NCI-H1048 (cell line): Measurements from ENCODE around the gene MRPL24.

Experiments
- DNase-seq: peaks from one replicate; lab custom pipeline; 2025; lab: John Stamatoyannopoulos, UW

Gene MRPL24

DNA sequence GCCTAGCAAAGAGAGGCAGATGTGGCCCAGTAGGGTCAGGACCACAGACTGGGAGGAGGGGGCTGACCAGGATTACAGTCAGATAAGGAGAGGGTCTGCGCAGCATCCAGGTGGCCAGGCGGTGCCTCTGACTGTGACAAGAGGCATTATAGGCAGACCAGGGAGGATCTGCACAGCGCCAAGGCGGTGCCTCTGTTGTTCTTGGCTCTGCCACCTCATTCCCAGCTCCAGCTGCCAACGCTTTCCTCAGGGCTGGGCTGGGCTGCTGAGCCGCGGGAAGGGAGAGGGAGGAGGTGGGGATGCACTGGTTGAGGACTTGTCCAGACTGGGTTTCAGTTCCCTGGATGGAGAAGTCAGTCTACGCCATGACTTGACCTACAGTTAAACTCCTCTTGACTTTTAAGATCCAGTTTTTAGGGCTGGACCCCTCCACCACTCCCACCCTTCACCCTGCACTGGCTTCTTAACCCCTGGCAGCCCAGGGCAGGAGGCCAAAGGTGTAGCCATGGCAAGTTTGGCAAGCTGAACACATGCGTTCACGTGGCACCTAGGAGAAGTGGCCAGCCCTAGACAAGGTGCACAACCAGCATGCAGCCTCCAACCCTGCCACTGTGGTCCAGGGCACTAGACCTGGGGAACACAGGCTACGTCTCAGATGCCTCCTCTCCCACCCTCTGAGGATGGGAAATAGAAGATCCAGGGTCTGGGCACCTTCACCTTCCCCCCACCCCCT lies 31.0 kb downstream of the MRPL24 start:
- no peak for DNase-seq

DNA sequence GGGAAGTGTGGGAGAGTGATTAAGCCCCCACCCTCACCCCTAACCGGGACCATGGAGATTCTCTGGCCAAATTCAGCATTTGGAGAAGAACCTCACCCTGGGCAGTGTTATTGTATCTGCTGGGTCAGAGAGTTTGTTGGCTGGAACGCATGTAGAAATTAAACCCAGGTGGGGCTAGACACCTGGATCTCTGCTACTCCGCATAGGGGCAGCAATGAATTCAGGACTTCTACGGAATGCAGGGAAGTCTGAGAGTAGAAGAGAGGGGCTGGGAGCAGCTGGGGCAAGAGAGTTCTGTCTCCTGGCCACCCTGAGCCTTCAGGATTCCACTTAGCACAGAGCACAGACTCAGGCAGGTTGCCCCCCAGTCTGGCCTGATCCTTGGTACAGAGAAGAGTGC lies 31.9 kb downstream of the MRPL24 start:
- no peak for DNase-seq

DNA sequence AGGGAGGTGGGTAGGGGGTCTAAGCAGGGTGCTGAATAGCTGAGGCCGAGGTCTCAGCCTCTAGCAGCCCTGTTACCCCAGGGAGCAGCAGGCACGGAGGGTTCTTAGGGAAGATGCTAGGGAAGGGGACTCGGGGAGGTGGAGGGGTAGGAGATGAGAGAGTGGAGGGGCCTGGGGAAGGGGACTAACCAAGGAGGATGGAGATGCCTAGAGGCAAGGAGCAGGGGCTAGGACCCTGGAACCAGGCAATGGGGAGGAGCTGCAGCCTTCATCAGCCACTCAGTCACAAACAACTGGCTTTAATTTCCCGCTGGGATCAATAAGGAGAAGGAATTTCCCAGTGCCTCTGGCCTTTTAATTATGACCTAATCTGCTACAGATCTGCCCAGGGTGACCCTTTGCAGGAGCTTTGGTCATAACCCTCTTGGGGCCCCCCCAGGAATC lies 32.6 kb downstream of the MRPL24 start:
- DNase-seq = no peak

DNA sequence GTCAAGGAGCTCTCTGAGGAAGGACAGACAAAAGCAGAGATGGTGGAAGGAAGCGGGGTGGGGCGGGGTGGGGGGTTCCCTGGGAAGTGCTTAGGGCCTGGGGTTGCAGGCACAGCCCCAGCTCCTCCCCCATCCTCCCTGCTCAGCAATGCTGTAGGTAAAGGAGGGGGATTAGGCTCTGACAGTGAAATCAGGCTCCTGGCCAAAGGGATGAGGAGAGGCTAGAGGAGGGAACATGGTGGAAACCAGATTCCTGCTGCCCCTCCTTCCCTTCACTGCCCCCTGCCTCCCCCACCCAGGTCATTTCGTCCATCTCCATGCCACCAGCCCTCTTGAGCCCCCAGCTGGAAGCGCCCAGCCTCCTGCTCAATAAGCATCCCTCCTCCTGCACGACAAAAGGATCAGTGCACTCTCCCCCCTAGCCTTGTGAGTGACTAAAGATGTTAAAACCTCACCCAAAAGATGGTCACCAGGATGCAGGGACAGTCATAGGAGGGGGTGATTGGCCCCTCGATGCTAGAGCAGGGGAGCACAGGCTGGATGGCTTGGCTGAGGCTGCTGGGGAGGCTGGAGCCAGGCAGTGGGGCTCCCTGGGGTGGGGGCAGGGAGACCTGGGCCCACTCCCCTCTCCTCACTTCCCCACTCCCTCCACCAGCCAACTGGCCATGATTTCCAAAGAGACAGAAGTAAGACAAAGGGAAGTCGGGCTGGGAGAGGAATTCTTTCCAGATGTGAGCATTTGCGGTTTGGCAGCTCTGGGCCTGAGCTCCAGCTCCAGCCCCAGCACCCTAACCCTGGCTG lies 33.3 kb downstream of the MRPL24 start:
- DNase-seq = no peak

DNA sequence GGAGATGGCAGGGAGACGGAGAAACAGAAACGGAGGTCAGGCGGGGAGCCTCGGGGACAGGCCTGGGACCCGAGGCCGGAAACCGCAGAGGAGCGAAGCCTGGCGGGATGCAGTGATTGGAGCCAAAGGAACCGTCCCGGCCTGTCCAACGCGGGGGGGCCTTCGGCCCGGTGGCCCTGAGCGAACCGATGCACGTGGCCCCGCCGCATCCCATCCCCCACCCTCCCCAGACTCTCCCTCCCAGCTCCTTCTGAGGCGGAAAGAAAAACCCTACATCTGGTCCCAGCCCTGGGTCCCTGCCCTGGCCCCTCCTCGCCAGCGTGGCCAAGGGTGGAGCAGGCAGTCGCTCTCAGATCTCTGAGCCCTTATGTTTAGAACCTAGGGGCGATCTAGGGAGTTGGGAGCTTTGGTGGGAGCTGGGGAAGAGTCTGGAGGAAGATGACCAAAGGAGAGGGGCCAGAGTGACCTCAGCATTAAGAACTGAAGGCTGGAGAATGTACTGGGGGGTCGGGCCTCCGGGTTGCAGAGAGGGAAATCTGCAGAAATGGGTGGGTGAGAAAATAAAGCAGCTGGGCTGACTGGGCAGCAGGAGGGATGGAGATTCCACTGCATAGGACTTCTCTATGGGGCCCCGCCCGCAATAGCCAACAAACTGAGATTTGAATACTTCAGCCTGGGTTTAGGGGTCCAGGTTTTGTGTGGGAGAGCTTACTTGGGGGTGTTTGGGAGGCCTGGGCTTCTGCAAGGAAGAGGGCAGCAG lies 34.1 kb downstream of the MRPL24 start:
- DNase-seq = no peak

DNA sequence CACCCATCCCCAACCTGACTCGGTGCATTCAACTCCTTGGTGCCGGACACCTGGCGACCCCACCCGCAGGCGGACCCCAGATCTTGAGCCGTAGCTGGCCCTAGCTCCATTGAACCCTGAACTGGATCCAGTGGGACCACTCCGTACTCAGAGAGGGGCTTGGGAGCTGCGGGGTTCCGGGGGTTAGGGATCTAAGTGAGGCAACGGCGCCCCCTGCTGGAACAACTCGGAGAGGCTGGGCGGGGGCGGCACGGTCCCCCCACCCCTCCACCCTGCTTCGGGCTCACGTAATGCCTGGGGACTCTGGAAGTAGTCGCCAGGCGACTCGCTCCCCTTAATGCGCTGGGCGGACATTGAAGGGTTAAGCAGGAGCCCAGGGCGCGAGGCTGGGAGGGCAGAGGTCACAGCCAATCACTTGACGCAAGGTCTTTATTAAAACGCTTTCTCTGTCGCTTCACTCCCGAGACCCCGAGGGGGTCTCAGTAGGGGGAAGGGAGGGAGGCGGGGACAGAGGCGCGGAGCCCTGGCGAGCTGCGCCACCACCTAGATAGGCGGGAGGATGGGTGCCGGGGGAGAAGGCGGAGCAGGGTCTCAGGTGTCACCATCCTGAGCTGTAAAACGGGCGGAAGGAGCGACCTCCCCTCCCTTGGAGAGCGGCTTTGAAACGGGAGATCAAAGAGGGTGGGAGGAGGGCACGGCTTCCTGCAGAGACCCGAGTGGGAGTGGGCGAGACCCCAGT lies 34.8 kb downstream of the MRPL24 start:
- no peak for DNase-seq

DNA sequence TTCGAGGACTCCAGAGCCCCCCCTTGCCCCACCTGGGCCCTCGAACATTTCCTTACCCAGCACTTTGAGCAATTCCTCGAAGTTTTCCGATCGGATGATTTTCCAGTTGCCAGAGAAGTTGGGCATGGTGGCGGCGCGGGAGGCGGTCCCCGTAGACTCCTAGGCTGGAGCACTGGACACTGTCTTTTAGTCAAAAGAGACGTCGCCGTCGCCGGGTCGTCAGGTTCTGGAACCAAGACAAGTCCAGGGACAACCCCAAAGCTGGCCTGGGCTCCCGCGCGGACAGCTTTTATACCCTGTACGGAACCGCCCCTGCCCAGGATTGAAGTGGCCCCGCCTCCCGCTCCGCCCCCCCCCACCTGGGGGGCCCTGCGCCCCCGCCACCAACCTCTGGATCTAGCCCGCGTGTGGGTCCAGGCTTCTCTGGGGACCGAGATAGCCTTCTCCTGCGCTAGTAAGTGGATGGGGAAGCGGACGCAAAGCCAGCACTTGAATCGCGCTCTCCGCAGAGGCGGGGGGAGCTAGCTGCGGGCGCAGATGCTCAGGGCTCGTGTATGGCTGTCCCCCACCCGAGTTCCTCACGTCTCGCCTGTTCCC lies 35.5 kb downstream of the MRPL24 start, which contains the start of gene CRABP2:
Gene CRABP2 (minus strand): TSS at position 263 of the 597 bp plus-strand sequence. CDS start 137 bp downstream, at position 126.
- DNase-seq = no peak

DNA sequence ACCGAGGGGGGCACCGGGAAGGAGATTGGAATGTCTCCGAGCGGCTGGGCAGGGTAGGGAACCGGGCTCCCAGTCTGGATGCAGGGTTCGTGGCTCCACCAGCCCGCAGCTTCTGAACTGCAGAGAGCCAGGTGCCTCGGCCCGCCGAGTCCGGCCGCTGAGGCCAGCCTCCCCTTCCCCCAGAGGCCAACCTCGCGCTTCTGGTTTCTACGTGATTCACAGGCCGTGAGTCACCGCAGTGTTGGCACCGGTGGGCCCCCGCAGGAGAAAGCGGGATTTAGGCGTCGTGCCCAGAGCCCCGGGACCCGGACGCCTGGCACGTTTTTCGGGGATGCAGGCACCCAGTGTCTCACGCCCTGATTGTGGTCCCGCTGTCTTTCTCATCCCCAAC lies 36.0 kb downstream of the MRPL24 start:
- DNase-seq = no peak

DNA sequence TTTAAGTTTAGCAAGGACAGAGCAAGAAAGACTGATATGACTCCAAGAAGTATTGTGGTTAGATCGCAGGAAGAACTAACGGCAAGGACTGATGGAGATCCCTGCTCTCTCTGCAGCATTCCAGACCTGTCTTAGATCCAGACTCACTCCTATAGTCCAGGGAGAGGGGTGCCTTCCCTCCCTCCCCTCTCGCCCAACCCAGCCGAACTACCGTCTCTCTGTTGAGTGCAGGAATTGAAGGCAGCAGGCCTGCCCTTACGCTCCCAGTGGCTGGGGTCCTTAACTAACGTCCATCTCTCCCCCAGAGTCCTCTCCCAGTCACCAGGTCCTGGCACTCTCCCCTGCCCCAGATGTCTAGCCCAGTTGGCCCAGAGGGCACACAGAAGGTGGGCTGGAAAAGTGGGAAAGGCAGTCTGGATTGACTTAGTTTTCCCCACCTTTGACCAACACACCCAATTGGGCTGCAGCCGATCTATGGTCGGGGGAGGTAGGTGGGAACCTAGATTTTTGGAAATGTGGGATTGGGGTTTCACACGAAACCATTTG lies 36.6 kb downstream of the MRPL24 start:
- no peak for DNase-seq

DNA sequence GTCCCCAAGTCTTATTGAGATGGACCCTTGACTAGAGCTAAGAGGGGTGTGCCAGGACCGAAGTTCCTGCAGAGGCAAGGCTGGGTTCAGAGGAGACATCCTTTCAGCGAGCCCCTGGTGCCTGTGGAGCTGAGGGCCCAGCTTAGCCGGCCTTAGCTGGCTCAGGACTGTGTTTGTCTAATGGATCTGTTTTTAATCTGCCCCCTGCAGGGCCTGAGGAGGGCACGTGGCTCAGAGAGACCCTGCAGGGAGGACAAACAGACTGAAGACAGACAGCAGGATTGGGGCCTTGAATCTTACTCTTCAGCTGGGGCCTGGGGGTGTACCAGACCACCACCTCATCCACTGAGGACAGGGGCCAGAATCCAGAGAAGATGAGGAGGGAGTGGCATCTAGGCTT lies 37.1 kb downstream of the MRPL24 start:
- no peak for DNase-seq

DNA sequence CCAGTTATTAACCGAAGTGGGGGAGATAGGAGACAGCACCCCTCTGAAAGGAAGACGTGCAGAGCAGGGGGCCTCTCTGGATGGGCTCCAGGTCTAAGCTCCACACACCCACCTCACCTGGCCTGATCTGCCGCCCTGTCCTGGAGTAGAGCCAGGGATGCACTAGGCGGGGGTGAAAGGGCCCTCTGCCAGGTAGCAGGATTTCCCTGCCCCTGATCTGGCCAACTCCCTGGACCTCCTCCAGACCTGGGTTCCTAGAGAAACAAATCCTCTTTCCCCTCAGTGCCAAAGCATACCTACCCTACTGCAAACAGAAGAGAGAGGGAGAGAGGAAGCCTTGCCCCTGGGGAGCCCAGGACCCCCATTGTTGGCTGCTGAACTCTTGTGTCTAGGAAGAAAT lies 37.6 kb downstream of the MRPL24 start:
- no peak for DNase-seq

DNA sequence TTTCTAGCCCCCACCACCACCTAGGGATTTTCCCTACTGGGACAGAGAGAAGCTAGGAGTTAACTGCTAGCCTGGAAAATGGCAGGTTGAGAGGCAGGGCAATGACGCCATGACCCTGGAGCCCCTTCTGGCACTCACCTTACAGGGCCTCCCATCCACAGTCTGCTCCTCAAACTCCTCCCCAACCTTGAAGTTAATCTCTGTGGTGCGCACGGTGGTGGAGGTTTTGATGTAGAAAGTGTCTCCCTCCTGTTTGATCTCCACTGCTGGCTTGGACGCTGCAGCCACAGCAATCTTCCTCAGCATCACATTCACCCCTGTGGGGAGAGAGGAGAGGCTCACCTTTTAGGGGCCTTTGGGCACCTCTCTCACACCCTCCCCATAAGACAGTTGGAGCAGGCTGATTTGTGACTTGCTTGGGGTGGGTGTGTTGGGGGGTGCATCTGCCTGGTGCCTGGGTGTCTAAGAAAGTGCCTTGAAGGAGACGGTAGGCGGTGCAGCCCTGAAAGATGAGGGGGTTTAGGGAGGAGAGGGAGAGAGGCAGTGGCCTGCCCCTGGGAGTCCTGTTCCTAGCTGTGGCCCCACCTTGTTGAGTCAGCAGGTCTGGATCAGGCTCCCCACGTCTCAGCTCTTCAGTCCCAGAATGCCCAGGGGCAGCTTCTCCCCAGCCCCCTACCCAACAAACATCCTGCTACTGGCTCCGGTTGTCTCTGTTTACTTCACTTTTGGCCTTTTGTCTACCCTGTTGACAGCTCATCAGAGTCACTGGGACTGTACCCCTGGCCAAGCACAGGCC lies 40.0 kb downstream of the MRPL24 start:
- no peak for DNase-seq

DNA sequence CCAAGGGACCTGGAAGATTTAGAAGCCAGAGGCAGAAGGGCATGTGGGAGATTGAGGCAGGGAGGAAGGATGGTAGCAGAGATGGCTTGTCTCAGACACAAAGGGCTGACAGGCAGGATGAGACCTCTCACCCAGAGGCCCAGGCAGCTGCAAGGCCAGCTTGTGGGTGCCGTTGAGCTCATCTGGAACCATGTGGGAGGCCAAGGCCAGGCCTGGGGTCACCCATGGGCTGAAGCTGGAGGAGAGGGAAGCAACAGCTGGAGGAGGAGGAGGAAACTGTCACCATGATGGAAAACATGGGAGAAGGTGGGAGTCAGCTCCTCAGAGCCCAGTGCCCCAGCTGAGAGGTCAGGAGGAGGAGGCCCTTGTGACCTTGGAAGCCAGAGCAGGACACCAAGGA lies 41.9 kb downstream of the MRPL24 start:
- no peak for DNase-seq

DNA sequence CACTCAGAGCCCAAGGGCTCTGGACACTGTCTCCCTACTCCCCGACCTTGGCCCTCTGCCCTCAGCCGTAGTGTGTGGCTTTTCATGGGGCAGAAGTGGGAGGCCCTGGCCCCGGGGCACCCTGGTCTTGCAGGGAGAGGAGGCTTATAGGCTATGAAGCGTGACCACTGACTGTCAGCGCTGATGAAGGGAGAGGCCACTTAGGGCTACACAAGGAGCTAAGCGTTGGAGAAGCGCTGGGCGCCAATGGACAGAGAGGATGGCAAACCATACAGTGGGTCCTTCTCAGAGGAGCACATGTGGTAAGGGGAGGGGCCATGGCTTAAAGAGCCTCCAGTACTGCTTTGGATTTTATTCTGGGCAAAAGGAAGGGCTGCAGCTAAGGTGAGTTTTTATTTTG lies 43.4 kb downstream of the MRPL24 start:
- no peak for DNase-seq

DNA sequence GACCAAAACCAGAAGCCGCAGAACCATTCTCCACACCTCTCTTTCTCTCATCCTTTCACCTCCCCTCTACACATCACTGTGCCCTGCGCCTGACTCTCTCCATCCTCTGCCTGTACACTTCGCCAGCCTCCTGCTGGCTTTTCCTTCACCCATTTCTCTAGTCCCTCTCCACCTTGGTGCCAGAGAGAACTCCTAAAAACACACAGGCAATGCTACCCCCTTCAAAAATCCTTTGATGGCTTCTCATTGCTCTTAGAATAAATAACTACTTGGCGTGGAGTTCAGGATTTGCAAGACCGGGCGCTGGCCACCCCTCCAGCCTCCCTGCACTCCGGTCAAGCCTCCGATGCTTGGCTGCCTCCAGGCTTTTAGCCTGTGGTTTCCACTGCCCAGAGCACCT lies 44.1 kb downstream of the MRPL24 start:
- DNase-seq = no peak

DNA sequence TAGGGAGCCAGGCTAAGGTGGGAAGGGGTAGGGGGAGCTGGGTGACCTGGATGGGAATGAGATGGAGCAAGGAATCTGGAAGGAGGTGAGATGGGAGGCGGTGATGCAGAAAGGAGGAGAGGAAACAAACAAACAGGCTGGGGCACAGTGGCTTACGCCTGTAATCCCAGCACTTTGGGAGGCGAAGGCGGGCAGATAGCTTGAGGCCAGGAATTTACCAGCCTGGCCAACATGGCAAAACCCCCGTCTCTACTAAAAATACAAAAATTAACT lies 46.3 kb downstream of the MRPL24 start:
- no peak for DNase-seq

DNA sequence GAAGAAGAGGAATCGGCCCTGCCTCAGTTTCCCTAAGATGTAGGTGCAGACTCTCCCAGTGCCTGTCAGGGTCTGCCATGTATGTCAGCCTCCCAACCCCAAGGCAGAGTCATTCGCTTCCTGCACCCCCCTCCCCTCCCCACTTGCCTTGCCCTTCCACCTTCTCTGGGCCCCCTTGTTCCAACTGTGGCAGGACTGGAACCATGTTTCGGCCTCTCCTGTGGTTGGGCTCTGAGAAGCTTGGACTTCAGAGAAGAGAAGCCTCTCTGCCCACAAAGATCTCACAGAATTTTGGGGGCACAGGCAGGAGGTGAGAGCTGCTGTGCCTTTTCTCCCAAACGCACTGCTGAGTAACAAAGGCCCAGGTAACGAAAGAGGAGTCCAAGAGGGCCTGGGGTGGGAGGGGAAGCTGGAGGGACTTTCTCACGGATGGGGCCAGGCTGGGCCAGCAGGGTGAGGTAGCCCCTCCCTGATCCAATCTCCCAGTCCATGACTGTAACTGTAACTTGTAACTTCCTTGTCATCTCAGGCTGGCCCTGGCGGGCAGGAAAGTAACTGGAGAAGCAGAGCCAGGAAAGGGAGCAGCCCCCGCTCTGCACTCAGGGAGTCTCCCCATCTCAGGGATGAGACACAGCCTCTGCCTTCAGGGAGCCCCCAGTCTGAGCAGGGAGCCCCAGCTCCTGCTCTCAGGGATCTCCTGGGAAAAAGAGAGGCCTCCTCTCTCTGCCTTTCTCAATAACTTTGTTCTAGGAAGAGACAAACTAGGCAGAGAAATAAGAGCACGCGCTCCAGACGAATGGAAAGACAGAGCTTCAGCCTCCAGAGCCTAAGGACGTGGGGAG lies 46.8 kb downstream of the MRPL24 start:
- no peak for DNase-seq

DNA sequence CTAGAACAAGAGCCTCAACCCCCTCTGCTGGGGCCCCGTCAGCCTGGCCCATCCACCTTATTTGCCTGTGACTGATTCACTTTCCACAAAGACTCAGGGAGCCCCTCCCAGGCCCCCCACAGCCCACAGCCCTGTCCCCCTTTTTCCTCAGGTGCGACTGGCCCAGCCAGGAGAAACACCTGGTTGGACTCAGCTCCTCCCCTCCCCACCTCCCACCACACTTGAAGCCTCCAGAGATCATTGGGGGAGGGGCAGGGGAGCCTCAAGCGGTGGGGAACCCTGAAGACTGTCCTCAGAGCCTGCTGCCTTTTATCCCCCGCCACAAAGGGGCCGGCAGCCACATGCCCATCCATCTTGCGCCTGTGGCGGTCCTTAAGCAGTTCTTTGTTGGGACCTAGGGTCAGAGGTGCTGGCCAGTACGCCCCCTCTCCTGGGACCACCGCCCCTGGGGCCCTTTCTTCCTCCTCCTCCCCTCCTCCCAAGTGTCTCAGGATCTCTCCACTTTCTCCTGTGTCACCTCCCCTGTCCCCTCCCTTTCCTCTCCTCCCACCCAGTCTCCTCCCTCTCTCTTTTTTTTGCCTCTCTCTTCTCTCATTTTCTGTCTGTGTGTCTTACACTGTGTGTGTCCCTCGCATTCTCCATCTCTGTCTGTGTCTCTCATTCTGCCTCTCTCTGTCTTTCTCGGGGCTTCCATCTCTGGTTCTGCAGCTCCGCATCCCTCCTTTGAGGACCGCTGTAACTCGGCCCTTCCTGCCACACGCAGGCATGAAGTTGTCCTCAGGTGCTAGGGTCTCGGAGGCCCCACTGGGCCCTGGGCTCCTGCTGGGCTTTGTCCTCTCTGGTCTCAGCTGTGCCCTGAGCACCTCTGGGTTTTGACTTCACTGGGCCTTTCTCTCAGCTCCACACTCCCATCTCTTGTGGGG lies 47.7 kb downstream of the MRPL24 start:
- DNase-seq = no peak
